Lower leg skin (tissue), 3 donors: ENCODE measurements around the gene SASH3.

ENCODE experiments used
- POLR2A ChIP-seq, 2 donors: fragments of 450-650 bp; IDR thresholded peaks; one replicate each; pipeline ENCODE4 v1.6.1; 2016 to 2017; ENCODE audit warnings: antibody characterized with exemption in 2 of 2, mild to moderate bottlenecking in 1 of 2, moderate library complexity in 1 of 2
- TF ChIP-seq, protein P1 (sequence below), 3 donors: fragments of 450-650 bp; IDR thresholded peaks; one replicate each; pipeline ENCODE4 v1.5.1; 2016; ENCODE audit warnings: antibody characterized with exemption in 3 of 3, mild to moderate bottlenecking in 3 of 3, moderate library complexity in 2 of 3

- TF ChIP-seq, protein P1, sequence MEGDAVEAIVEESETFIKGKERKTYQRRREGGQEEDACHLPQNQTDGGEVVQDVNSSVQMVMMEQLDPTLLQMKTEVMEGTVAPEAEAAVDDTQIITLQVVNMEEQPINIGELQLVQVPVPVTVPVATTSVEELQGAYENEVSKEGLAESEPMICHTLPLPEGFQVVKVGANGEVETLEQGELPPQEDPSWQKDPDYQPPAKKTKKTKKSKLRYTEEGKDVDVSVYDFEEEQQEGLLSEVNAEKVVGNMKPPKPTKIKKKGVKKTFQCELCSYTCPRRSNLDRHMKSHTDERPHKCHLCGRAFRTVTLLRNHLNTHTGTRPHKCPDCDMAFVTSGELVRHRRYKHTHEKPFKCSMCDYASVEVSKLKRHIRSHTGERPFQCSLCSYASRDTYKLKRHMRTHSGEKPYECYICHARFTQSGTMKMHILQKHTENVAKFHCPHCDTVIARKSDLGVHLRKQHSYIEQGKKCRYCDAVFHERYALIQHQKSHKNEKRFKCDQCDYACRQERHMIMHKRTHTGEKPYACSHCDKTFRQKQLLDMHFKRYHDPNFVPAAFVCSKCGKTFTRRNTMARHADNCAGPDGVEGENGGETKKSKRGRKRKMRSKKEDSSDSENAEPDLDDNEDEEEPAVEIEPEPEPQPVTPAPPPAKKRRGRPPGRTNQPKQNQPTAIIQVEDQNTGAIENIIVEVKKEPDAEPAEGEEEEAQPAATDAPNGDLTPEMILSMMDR (IDR thresholded peaks at IDR 0.05): no peak
- TF ChIP-seq POLR2A (IDR thresholded peaks at IDR 0.05): no peak
These were observed 5.6 kb downstream of the SASH3 start for GRCh38 chrX:129785160-129785947.
